ENCODE results near the gene EN2.

Gene EN2

GRCh38 chr7:155418941-155419755 is 38.8 kb upstream of the EN2 start:
- FAIRE-seq (no peak), DNase-seq (ENCODE audit: insufficient read length) (no peak)
- TF ChIP-seq TAF1 (IDR thresholded peaks at IDR 0.05; ENCODE audit: borderline replicate concordance, low read depth, low read length) (no peak), POLR2AphosphoS5 (IDR thresholded peaks at IDR 0.05; ENCODE audit: low read depth, low read length) (no peak), POLR2A (IDR thresholded peaks at IDR 0.05; ENCODE audit: low read depth, low read length) (no peak)

DNA sequence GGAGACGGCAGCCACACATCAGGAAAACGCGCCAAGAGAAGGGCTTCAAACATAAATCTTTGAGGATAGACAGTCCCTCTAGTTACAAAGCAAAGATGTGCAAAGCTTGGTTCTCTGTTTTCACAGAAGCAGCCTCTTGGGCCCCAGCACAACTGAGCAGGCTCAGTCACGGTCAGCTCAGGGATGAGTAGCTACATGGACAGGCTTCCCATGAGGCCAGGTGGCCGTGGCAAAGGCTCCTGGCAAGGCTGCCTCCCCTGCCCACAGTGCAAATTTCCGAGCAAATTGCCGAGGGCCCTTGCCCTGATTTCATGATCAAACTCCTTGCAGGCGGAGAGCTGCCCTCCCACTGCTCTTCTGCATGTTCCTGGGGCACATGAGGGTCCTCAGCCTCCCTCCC is 37.8 kb upstream of the EN2 start:
- no peak for DNase-seq (ENCODE audit: insufficient read length)
- TF ChIP-seq TAF1 (IDR thresholded peaks at IDR 0.05; ENCODE audit: borderline replicate concordance, low read depth, low read length), result no peak
- no peak for TF ChIP-seq POLR2A (IDR thresholded peaks at IDR 0.05; ENCODE audit: low read depth, low read length)
- FAIRE-seq, result no peak

DNA sequence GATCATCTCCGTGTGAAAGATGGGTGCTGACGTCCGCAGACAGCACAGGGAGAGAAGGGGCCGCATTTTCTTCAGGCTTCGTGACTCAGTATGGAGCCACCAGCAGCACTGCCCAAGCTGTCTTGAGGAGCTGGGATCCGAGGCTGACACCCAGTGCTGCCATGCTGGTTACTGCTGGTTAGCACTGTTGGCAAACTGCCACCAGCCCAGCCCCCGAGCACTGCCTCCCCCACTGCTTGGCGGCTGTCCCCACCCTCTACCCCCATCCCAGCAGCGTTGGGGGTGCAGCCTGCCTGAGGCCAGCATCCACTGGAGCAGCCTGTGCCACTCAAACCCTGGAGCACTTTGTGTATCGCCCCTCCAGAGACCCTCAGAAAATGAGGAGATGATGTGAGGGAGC is 35.8 kb upstream of the EN2 start:
- FAIRE-seq, result no peak
- no peak for TF ChIP-seq POLR2AphosphoS5 (IDR thresholded peaks at IDR 0.05; ENCODE audit: low read depth, low read length)
- no peak for TF ChIP-seq POLR2A (IDR thresholded peaks at IDR 0.05; ENCODE audit: low read depth, low read length)
- TF ChIP-seq TAF1 (IDR thresholded peaks at IDR 0.05; ENCODE audit: borderline replicate concordance, low read depth, low read length), result no peak
- DNase-seq (ENCODE audit: insufficient read length), result no peak

GRCh38 chr7:155422599-155423336 is 35.2 kb upstream of the EN2 start:
- FAIRE-seq (no peak), DNase-seq (ENCODE audit: insufficient read length) (no peak)
- TF ChIP-seq TAF1 (IDR thresholded peaks at IDR 0.05; ENCODE audit: borderline replicate concordance, low read depth, low read length) (no peak), POLR2AphosphoS5 (IDR thresholded peaks at IDR 0.05; ENCODE audit: low read depth, low read length) (no peak), POLR2A (IDR thresholded peaks at IDR 0.05; ENCODE audit: low read depth, low read length) (no peak)

DNA sequence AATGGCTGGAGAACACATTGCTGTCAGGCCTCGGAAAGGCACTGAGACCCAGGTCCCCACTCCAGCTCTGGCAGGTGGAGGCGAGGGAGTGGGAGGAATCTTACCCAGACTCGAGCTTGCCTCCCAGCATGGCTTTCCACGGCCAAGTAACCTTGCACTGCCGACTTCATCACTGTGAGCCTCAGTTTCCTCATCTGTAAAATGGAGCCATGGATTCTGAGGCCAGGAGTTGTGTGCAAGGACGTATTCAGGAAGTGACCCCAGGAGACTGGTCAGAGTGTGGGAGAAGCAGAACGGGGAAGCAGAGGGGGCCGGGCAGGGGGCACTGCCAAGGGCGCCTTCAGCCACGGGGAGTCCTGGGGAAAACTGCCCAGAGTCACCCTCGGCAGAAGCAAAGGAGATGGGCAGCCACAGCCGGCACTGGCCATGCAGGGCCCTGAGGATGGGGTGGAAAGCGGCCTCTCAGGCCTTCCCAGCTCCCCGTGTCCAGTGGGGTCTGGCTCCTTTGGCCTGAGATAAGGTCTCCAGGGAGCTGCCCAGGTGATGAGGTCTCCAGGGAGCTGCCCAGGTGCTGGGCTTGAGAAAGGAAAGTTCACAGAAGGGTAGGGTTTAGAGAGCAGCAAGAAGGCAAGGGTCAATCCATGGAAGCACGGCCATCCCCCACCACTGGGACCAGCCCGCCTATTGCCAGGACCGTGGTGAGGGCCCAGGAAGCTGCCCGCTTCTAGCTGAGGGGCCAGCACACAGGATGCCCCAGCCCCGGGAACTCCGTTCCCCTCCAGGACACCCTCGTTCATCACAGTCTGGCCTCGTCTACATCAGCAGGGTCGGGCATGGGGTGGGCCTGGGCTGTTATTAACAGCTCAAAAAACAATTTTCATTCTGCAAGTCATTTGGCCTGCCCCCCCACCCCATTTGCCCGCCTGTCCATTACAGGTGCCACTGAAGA is 34.3 kb upstream of the EN2 start:
- FAIRE-seq (no peak), DNase-seq (ENCODE audit: insufficient read length) (no peak)
- no peak for TF ChIP-seq POLR2A (IDR thresholded peaks at IDR 0.05; ENCODE audit: low read depth, low read length)
- TF ChIP-seq POLR2AphosphoS5 (IDR thresholded peaks at IDR 0.05; ENCODE audit: low read depth, low read length), result no peak

- FAIRE-seq (no peak), DNase-seq (ENCODE audit: insufficient read length) (no peak)
- no peak for TF ChIP-seq POLR2A (IDR thresholded peaks at IDR 0.05; ENCODE audit: low read depth, low read length)
- TF ChIP-seq POLR2AphosphoS5 (IDR thresholded peaks at IDR 0.05; ENCODE audit: low read depth, low read length), result no peak
- no peak for TF ChIP-seq TAF1 (IDR thresholded peaks at IDR 0.05; ENCODE audit: borderline replicate concordance, low read depth, low read length)
Measured at GRCh38 chr7:155424301-155425010, 33.5 kb upstream of the EN2 start.

GRCh38 chr7:155425011-155425340 is 33.0 kb upstream of the EN2 start:
- FAIRE-seq, result no peak

DNA sequence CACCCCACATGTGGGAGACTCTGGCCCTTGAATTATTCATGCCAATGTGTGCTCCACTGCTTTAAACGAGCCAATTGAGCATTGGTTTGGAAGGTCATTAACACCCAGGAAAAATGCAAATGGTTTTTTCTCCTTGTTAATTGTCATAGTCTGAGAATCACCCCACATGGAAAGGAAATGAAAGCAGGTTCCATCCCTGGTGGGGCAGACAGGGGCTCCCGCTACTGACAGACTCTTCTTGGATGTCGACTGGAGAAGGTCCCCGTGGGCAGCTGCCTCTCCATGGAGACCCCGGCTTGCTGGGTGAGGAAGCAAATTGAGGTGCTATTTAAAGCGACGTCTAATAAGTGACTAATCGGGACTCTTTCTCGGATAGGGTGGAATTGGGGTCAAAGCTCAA is 32.0 kb upstream of the EN2 start:
- no peak for TF ChIP-seq POLR2AphosphoS5 (IDR thresholded peaks at IDR 0.05; ENCODE audit: low read depth, low read length)
- TF ChIP-seq POLR2A (IDR thresholded peaks at IDR 0.05; ENCODE audit: low read depth, low read length), result no peak
- TF ChIP-seq TAF1 (IDR thresholded peaks at IDR 0.05; ENCODE audit: borderline replicate concordance, low read depth, low read length), result no peak
- FAIRE-seq, result no peak
- no peak for DNase-seq (ENCODE audit: insufficient read length)

More at GRCh38 chr7:155425011-155425340, 33.0 kb upstream of the EN2 start:
- no peak for TF ChIP-seq TAF1 (IDR thresholded peaks at IDR 0.05; ENCODE audit: borderline replicate concordance, low read depth, low read length)
- TF ChIP-seq POLR2AphosphoS5 (IDR thresholded peaks at IDR 0.05; ENCODE audit: low read depth, low read length), result no peak
- TF ChIP-seq POLR2A (IDR thresholded peaks at IDR 0.05; ENCODE audit: low read depth, low read length), result no peak
- DNase-seq (ENCODE audit: insufficient read length), result no peak

- DNase-seq (ENCODE audit: insufficient read length), result no peak
Measured at GRCh38 chr7:155426543-155427410, 31.2 kb upstream of the EN2 start.

More at GRCh38 chr7:155426543-155427410, 31.2 kb upstream of the EN2 start:
- TF ChIP-seq POLR2A (IDR thresholded peaks at IDR 0.05; ENCODE audit: low read depth, low read length) (no peak), TAF1 (IDR thresholded peaks at IDR 0.05; ENCODE audit: borderline replicate concordance, low read depth, low read length) (no peak), POLR2AphosphoS5 (IDR thresholded peaks at IDR 0.05; ENCODE audit: low read depth, low read length) (no peak)
- no peak for FAIRE-seq

Measured in GM12892 (cell line).